Measurements from ENCODE around the gene GPR162. TPM values are rescaled to one million over a fixed set of nuclear protein-coding genes. Genes with fewer than 3 reads are reported as not detected.
A peak's percentile ranks its signal among the peaks of the same experiment; 100 is the strongest.

The GPR162 gene
- total and polyA plus RNA-seq, 4 donors = 0.59 to 2.4 (median 1.7) TPM

DNA sequence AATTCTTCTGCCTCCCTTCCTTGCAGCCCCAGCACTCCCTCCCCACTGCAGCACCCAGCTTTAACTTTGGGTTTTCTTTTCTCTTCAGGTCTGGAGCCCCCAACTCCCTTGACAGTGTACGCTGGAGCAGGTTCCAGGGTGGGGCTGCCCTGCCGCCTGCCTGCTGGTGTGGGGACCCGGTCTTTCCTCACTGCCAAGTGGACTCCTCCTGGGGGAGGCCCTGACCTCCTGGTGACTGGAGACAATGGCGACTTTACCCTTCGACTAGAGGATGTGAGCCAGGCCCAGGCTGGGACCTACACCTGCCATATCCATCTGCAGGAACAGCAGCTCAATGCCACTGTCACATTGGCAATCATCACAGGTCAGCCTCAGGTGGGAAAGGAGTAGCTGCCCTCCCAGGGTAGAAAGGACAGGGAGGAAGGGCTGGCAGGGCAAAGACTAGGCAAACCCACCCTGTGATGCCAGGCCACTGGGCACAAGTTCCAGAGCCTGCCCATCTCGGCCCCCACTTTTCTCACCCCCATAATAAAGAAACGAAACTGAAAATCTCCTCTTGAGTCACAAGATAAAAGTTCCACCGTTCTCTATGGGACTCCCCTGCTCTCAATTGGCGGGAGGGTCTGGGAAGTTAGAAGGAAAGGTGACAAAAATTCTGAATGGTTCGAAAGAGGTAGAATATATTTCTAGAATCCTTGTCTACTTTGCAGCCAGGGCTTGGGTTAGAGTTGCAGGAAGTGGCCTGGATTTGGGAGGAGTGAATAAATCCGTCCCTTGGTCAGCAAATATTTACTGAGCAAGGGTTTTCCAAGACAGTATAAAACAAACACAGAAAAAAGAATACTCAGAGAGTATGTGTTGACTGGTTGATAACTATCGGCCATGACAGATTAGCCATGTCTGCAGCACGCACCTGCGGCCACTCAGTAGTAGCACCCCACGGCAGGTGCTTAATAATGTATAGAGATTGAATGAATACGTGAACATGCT lies 46.1 kb upstream of the GPR162 start:
- Histone ChIP-seq H3K27ac (ENCODE audit: low read depth in 1 of 2, low read length in 2 of 2) (peak overlapping the region; percentile 18 to 58), H3K4me1 (ENCODE audit: control insufficient read depth in 4 of 4, insufficient read depth in 4 of 4, low read length in 3 of 4) (peaks cover 10 to 87% (median 64%) of the 10 kb centered on the region in 4 donors)
- DNase-seq (ENCODE audit: low spot score) = no peak

More for the DNA sequence above, 46.1 kb upstream of the GPR162 start:
- Histone ChIP-seq H3K9me3 (ENCODE audit: control insufficient read depth in 4 of 4, low read length in 3 of 4) (no peaks in the 10 kb centered on the region), H3K4me3 (ENCODE audit: low read depth in 1 of 3, low read length in 3 of 3) (no peak overlapping the region), H3K27me3 (ENCODE audit: control insufficient read depth in 4 of 4, insufficient read depth in 4 of 4, low read length in 3 of 4) (no peaks in the 10 kb centered on the region), H3K9ac (ENCODE audit: low read depth in 1 of 2, low read length in 2 of 2) (no peak overlapping the region), H3K36me3 (ENCODE audit: control insufficient read depth in 4 of 4, insufficient read depth in 3 of 4, low read depth in 1 of 4, low read length in 3 of 4) (peaks cover 0 to 4% (median 0%) of the 10 kb centered on the region in 4 donors)
- no peak for TF ChIP-seq NR2F2 (IDR thresholded peaks at IDR 0.05)
- TF ChIP-seq EGR1 (IDR thresholded peaks at IDR 0.05; ENCODE audit: low read depth in 2 of 2) = peak in 1 of 2 donors; percentile 34
- TF ChIP-seq JUND (IDR thresholded peaks at IDR 0.05) = peak in 1 of 2 donors; percentile 46
- peak; percentile 29 to 48 for TF ChIP-seq RAD21 (IDR thresholded peaks at IDR 0.05)
- TF ChIP-seq, protein P1, sequence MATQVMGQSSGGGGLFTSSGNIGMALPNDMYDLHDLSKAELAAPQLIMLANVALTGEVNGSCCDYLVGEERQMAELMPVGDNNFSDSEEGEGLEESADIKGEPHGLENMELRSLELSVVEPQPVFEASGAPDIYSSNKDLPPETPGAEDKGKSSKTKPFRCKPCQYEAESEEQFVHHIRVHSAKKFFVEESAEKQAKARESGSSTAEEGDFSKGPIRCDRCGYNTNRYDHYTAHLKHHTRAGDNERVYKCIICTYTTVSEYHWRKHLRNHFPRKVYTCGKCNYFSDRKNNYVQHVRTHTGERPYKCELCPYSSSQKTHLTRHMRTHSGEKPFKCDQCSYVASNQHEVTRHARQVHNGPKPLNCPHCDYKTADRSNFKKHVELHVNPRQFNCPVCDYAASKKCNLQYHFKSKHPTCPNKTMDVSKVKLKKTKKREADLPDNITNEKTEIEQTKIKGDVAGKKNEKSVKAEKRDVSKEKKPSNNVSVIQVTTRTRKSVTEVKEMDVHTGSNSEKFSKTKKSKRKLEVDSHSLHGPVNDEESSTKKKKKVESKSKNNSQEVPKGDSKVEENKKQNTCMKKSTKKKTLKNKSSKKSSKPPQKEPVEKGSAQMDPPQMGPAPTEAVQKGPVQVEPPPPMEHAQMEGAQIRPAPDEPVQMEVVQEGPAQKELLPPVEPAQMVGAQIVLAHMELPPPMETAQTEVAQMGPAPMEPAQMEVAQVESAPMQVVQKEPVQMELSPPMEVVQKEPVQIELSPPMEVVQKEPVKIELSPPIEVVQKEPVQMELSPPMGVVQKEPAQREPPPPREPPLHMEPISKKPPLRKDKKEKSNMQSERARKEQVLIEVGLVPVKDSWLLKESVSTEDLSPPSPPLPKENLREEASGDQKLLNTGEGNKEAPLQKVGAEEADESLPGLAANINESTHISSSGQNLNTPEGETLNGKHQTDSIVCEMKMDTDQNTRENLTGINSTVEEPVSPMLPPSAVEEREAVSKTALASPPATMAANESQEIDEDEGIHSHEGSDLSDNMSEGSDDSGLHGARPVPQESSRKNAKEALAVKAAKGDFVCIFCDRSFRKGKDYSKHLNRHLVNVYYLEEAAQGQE (IDR thresholded peaks at IDR 0.05) = no peak
- no peak for TF ChIP-seq TAF1 (conservative IDR thresholded peaks at IDR 0.05)
- TF ChIP-seq FOXA2 (IDR thresholded peaks at IDR 0.05) = peak; percentile 57
- TF ChIP-seq, protein P2, sequence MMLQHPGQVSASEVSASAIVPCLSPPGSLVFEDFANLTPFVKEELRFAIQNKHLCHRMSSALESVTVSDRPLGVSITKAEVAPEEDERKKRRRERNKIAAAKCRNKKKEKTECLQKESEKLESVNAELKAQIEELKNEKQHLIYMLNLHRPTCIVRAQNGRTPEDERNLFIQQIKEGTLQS (IDR thresholded peaks at IDR 0.05) = no peak
- TF ChIP-seq HNF4G (IDR thresholded peaks at IDR 0.05) = no peak
- peak in 1 of 2 donors; percentile 54 for TF ChIP-seq GABPA (IDR thresholded peaks at IDR 0.05 in 1 of 2, conservative IDR thresholded peaks at IDR 0.05 in 1 of 2)
- TF ChIP-seq HNF4A (conservative IDR thresholded peaks at IDR 0.05) = peak; percentile 63 to 86
- TF ChIP-seq, protein P3, sequence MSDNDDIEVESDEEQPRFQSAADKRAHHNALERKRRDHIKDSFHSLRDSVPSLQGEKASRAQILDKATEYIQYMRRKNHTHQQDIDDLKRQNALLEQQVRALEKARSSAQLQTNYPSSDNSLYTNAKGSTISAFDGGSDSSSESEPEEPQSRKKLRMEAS (IDR thresholded peaks at IDR 0.05) = no peak
- TF ChIP-seq RXRA (IDR thresholded peaks at IDR 0.05) = peak; percentile 45 to 81
- TF ChIP-seq FOXA1 (IDR thresholded peaks at IDR 0.05) = peak; percentile 59
- TF ChIP-seq, protein P4, sequence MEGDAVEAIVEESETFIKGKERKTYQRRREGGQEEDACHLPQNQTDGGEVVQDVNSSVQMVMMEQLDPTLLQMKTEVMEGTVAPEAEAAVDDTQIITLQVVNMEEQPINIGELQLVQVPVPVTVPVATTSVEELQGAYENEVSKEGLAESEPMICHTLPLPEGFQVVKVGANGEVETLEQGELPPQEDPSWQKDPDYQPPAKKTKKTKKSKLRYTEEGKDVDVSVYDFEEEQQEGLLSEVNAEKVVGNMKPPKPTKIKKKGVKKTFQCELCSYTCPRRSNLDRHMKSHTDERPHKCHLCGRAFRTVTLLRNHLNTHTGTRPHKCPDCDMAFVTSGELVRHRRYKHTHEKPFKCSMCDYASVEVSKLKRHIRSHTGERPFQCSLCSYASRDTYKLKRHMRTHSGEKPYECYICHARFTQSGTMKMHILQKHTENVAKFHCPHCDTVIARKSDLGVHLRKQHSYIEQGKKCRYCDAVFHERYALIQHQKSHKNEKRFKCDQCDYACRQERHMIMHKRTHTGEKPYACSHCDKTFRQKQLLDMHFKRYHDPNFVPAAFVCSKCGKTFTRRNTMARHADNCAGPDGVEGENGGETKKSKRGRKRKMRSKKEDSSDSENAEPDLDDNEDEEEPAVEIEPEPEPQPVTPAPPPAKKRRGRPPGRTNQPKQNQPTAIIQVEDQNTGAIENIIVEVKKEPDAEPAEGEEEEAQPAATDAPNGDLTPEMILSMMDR (IDR thresholded peaks at IDR 0.05; ENCODE audit: low read depth, low read length, missing input control) = no peak
- peak; percentile 81 for TF ChIP-seq YY1 (IDR thresholded peaks at IDR 0.05)
- TF ChIP-seq, protein P5, sequence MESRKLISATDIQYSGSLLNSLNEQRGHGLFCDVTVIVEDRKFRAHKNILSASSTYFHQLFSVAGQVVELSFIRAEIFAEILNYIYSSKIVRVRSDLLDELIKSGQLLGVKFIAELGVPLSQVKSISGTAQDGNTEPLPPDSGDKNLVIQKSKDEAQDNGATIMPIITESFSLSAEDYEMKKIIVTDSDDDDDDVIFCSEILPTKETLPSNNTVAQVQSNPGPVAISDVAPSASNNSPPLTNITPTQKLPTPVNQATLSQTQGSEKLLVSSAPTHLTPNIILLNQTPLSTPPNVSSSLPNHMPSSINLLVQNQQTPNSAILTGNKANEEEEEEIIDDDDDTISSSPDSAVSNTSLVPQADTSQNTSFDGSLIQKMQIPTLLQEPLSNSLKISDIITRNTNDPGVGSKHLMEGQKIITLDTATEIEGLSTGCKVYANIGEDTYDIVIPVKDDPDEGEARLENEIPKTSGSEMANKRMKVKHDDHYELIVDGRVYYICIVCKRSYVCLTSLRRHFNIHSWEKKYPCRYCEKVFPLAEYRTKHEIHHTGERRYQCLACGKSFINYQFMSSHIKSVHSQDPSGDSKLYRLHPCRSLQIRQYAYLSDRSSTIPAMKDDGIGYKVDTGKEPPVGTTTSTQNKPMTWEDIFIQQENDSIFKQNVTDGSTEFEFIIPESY (IDR thresholded peaks at IDR 0.05) = peak; percentile 63
- peak; percentile 39 for TF ChIP-seq SP1 (IDR thresholded peaks at IDR 0.05)
- 46% methylated on average over 16 of the region's 16 CpGs for WGBS
